Sigmoid colon (tissue), 4 donors: ENCODE measurements around the gene STAT2.

Source experiments
- EP300 ChIP-seq, 4 donors: sonication (generic); formaldehyde crosslinking; IDR thresholded peaks; one replicate each; pipeline ENCODE4 v1.6.1; 2017; ENCODE audit warnings: antibody characterized with exemption in 4 of 4
- POLR2A ChIP-seq, 2 donors: fragments of 450-650 bp; IDR thresholded peaks; one replicate each; pipeline ENCODE4 v1.6.1; 2016; ENCODE audit warnings: antibody characterized with exemption in 2 of 2, mild to moderate bottlenecking in 2 of 2, moderate library complexity in 2 of 2
- POLR2AphosphoS5 ChIP-seq, 4 donors: sonication (generic); formaldehyde crosslinking; IDR thresholded peaks; one replicate each; pipeline ENCODE4 v1.6.1; 2017; ENCODE audit warnings: antibody characterized with exemption in 4 of 4
- TF ChIP-seq, protein P1 (sequence below), 4 experiments: fragments of 450-650 bp in 3 of 4; fragments of 200-600 bp in 1 of 4; IDR thresholded peaks; one replicate each; pipeline ENCODE4 v1.5.1; 2016 to 2019; ENCODE audit warnings: antibody characterized with exemption in 4 of 4, mild to moderate bottlenecking in 3 of 4, moderate library complexity in 2 of 4

DNA sequence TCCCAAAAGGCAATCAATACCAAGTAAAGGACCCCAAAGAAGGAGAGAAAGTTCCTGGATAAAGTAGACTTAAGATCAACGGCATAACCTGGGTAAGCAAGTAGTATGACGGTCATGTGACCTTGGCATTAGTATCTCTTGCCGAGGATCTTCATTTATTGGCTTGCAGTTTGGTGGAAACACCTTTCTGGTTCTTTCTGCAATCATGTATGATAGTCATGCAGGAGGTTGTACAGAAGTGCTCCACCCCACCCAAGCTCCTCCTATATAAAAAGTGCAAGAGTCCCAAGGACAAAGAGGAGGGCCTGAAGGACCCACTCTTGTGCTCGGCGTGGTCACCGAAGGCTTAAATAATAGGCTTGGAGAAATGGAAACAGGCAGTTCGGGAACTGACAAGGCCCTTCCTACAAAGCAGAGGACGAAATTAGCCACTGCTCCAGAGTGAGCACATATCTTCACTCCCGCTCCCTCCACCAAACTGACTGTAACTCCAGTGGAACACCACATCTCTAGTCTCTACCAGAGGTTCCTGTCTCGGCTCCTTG is 60.5 kb downstream of the STAT2 start:
- no peak for TF ChIP-seq EP300 (IDR thresholded peaks at IDR 0.05)
- TF ChIP-seq, protein P1, sequence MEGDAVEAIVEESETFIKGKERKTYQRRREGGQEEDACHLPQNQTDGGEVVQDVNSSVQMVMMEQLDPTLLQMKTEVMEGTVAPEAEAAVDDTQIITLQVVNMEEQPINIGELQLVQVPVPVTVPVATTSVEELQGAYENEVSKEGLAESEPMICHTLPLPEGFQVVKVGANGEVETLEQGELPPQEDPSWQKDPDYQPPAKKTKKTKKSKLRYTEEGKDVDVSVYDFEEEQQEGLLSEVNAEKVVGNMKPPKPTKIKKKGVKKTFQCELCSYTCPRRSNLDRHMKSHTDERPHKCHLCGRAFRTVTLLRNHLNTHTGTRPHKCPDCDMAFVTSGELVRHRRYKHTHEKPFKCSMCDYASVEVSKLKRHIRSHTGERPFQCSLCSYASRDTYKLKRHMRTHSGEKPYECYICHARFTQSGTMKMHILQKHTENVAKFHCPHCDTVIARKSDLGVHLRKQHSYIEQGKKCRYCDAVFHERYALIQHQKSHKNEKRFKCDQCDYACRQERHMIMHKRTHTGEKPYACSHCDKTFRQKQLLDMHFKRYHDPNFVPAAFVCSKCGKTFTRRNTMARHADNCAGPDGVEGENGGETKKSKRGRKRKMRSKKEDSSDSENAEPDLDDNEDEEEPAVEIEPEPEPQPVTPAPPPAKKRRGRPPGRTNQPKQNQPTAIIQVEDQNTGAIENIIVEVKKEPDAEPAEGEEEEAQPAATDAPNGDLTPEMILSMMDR (IDR thresholded peaks at IDR 0.05) = no peak
- TF ChIP-seq POLR2A (IDR thresholded peaks at IDR 0.05) = no peak
- TF ChIP-seq POLR2AphosphoS5 (IDR thresholded peaks at IDR 0.05) = no peak
